Fibroblast of villous mesenchyme (primary cell): ENCODE measurements around the gene GLIS2. TPM values are rescaled to one million over a fixed set of nuclear protein-coding genes. Genes with fewer than 3 reads are reported as not detected.

Experiments
- DNase-seq: peaks from one replicate; pipeline ENCODE4 v3.0.0-alpha.2; 2010; ENCODE audit warnings: low read depth
- H3K4me3 ChIP-seq: 2 replicates; pipeline ENCODE4 v1.5.1; 2011; ENCODE audit warnings: low read depth, mild to moderate bottlenecking, low read length
- total RNA-seq: library from RNA; depleted of rRNA; stranded (reverse); fragments of >200 nt; gene quantifications from 2 replicates; pipeline ENCODE4 v1.2.3, GENCODE V29; 2012
- TF ChIP-seq, protein P1 (sequence below): IDR thresholded peaks from 2 replicates; pipeline ENCODE4 v1.5.1; 2012; ENCODE audit warnings: low read depth, mild to moderate bottlenecking, low read length; ENCODE audit not compliant: insufficient read depth

Gene GLIS2
- total RNA-seq, 1 donor, result 4.3 TPM

DNA sequence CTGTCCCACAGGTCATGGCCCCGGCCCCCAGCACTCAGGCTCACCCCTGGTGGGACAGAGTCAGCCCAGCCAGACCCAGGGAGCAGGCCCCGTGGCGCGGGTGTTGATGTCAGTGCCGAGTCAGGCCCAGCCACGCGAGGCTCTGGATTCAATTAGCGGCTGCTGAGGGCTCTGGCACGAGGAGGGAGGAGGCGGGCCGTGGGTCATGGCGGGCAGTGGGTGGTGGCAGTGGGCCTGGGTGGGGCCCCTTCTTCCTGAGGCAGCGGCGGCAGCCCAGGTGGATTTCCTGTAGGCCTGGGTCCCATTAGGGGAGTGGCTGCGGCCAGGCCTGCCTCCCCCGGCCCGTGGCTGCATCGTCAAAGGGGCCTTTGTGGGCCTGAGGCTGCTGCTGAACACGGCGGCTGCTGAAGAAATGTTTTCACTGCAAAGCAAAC lies 68.7 kb downstream of the GLIS2 start:
- TF ChIP-seq, protein P1, sequence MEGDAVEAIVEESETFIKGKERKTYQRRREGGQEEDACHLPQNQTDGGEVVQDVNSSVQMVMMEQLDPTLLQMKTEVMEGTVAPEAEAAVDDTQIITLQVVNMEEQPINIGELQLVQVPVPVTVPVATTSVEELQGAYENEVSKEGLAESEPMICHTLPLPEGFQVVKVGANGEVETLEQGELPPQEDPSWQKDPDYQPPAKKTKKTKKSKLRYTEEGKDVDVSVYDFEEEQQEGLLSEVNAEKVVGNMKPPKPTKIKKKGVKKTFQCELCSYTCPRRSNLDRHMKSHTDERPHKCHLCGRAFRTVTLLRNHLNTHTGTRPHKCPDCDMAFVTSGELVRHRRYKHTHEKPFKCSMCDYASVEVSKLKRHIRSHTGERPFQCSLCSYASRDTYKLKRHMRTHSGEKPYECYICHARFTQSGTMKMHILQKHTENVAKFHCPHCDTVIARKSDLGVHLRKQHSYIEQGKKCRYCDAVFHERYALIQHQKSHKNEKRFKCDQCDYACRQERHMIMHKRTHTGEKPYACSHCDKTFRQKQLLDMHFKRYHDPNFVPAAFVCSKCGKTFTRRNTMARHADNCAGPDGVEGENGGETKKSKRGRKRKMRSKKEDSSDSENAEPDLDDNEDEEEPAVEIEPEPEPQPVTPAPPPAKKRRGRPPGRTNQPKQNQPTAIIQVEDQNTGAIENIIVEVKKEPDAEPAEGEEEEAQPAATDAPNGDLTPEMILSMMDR, result no peak
- DNase-seq, result peak; percentile 62
- no peak overlapping the region for H3K4me3 ChIP-seq

DNA sequence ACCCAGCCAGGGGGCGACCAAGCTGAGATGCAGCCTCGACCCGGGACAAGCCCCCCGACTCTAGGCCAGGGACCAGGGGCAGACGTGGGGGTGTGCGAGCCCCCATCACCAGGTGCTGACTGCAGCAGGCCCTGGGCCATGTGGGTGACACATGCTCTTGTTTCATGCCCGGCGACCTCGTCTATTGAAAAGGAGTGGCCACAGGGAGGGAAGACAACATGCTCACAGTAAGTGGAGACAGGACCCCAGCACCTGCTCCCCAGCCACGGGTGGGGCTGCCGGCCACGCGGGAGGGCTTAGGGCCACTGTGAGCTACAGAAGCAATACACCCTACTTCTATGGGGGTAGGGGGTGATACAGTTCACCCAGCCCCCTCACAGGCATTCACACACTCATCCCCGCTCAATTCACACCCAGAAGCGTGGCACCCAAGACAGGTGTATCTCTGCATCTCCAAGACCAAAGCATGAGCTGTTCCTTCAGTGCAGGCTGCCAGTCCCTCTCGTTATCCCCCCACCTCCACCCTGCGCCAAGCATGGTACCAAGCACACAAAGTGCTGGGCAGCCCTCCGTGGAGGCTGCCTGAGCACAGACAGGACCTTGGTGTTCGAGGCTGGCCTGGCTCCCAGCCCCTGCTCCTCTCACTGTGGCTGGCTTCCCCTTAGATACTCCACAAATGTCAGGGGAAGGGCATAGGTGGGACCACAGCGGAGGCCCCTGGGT lies 69.4 kb downstream of the GLIS2 start:
- DNase-seq, result no peak
- no peak overlapping the region for H3K4me3 ChIP-seq
- TF ChIP-seq, protein P1, result no peak

GRCh38 chr16:4385789-4386450 lies 70.1 kb downstream of the GLIS2 start:
- H3K4me3 ChIP-seq, result no peak overlapping the region
- no peak for DNase-seq
- TF ChIP-seq, protein P1, result no peak

GRCh38 chr16:4386451-4386805 lies 70.6 kb downstream of the GLIS2 start:
- TF ChIP-seq, protein P1, result no peak
- DNase-seq, result no peak
- no peak overlapping the region for H3K4me3 ChIP-seq

DNA sequence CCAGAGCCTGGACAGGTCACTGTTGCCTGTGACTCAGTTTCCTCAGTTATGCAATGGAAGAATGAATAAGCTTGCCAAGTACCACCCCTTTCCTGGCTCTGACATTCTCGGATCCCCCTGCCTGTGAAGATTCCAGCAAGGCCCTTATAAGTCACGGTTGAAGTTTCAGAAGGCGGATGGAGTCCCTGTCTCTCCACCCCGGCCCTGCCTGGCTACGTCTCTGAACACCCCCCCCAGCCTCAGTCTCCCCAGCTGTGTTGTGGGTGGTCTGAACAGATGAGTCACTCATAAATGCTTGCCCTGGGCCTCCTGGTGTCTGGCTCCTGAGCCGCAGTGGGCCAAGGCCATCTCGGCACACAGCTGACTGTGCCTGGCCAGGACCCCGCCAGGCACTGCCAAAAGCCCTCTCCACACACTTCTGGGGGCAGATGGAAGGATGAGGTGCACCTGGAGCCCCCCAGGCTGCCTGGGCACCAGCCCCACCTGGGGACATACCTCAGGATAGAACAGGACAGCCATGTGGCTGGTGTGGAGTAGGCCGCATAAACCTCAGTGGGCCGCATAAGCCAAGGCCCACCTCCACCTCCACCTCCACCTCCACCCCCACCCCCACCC lies 71.2 kb downstream of the GLIS2 start:
- TF ChIP-seq, protein P1, result no peak
- DNase-seq, result no peak

GRCh38 chr16:4387781-4388180 lies 71.9 kb downstream of the GLIS2 start:
- no peak for DNase-seq

More for the DNA sequence above, 71.2 kb downstream of the GLIS2 start:
- H3K4me3 ChIP-seq, result no peak overlapping the region

More at GRCh38 chr16:4387781-4388180, 71.9 kb downstream of the GLIS2 start:
- TF ChIP-seq, protein P1, result no peak
- H3K4me3 ChIP-seq, result no peak overlapping the region
